HCT116 (cell line): ENCODE measurements around the gene LLGL2. TPM values are rescaled to one million over a fixed set of nuclear protein-coding genes. Genes with fewer than 3 reads are reported as not detected.

Experiments
- ATAC-seq: fragments of 200-7000 bp; cut with Tn5 transposase; 2 replicates; pipeline ENCODE4 v1.9.1; 2020; ENCODE audit warnings: mild to moderate bottlenecking, moderate library complexity
- BruUV-seq: library from RNA; stranded (reverse); fragments of 400-500 nt; replicated peaks from 2 replicates; lab custom pipeline; 2021; lab: Mats Ljungman, UMichigan
- CTCF ChIA-PET: fragments of 300-600 bp; sonication (Branson Sonifier 250); formaldehyde crosslinking; loops from one replicate; lab custom pipeline; 2021; ENCODE audit warnings: antibody characterized with exemption; lab: Charles Lee
- POLR2A ChIA-PET: fragments of 300-600, 350-600 bp; sonication (Branson Sonifier 250); formaldehyde crosslinking; loops from one replicate; lab custom pipeline; 2021; ENCODE audit warnings: antibody characterized with exemption; lab: Charles Lee
- RAD21 ChIA-PET, 2 experiments: fragments of 300-600 bp; sonication (Branson Sonifier 250); formaldehyde crosslinking; loops; one replicate each; lab custom pipeline; 2023; ENCODE audit warnings: low total read pairs in 2 of 2; ENCODE audit not compliant: uncharacterized antibody in 2 of 2, unreplicated experiment in 2 of 2, low non-redundant PET in 1 of 2; lab: Charles Lee
- DNase-seq: peaks from one replicate; pipeline ENCODE4 v3.0.0-alpha.2; 2010; ENCODE audit warnings: low read depth, low spot score
- H2AFZ ChIP-seq: fragments of 200-600 bp; shearing (Covaris generic), sonication (generic); 2 replicates; pipeline ENCODE4 v1.6.1; 2017; ENCODE audit warnings: low read depth, mixed run types, mixed read lengths, antibody characterized with exemption, low read length; ENCODE audit not compliant: poor library complexity, severe bottlenecking
- H3K27ac ChIP-seq: 2 replicates; pipeline ENCODE4 v1.5.1; 2012; ENCODE audit warnings: low read depth, low read length
- H3K27me3 ChIP-seq: fragments of 200-600 bp; sonication (generic); 2 replicates; pipeline ENCODE4 v1.6.1; 2016; ENCODE audit warnings: mixed run types, low read length, mixed read lengths; ENCODE audit not compliant: insufficient read depth
- H3K36me3 ChIP-seq, 2 experiments: fragments of 200-500 bp in 1 of 2; fragments of 200-600 bp in 1 of 2; sonication (Bioruptor generic) in 1 of 2; sonication (generic) in 1 of 2; 2 replicates each; pipeline versions ENCODE4 v1.5.1 to v1.6.1; 2014 to 2016; ENCODE audit warnings: low read length in 2 of 2, inconsistent platforms in 1 of 2, mixed read lengths in 1 of 2, mixed run types in 1 of 2; ENCODE audit not compliant: insufficient read depth in 2 of 2, control insufficient read depth in 1 of 2
- H3K4me1 ChIP-seq, 2 experiments: fragments of 200-600 bp in 1 of 2; sonication (generic) in 1 of 2; 2 replicates each; pipeline versions ENCODE4 v1.5.1 to v1.6.1; 2012 to 2017; ENCODE audit warnings: low read length in 2 of 2, inconsistent platforms in 1 of 2, mild to moderate bottlenecking in 1 of 2, mixed read lengths in 1 of 2, mixed run types in 1 of 2, moderate library complexity in 1 of 2; ENCODE audit not compliant: insufficient read depth in 2 of 2, control insufficient read depth in 1 of 2
- H3K4me2 ChIP-seq: fragments of 200-600 bp; sonication (generic); 2 replicates; pipeline ENCODE4 v1.6.1; 2017; ENCODE audit warnings: mixed run types, low read length, mixed read lengths
- H3K4me3 ChIP-seq, 2 experiments: fragments of 200-600 bp in 1 of 2; sonication (generic) in 1 of 2; replicated peaks in 1 of 2; 2 replicates each; pipeline ENCODE4 v1.5.1; 2011 to 2016; ENCODE audit warnings: low read length in 2 of 2, control low read depth in 1 of 2, low read depth in 1 of 2, mild to moderate bottlenecking in 1 of 2, mixed read lengths in 1 of 2, mixed run types in 1 of 2
- H3K79me2 ChIP-seq: fragments of 200-600 bp; sonication (generic); 2 replicates; pipeline ENCODE4 v1.6.1; 2017; ENCODE audit warnings: mild to moderate bottlenecking, mixed run types, low read length, moderate library complexity, mixed read lengths; ENCODE audit not compliant: insufficient read depth
- H3K9ac ChIP-seq: fragments of 200-600 bp; sonication (generic); 2 replicates; pipeline ENCODE4 v1.6.1; 2016; ENCODE audit warnings: low read length, mixed read lengths
- H3K9me2 ChIP-seq: fragments of 200-600 bp; sonication (generic), shearing (Covaris generic); 2 replicates; pipeline ENCODE4 v1.6.1; 2017; ENCODE audit warnings: mixed run types, mild to moderate bottlenecking, moderate library complexity; ENCODE audit not compliant: insufficient read depth
- H3K9me3 ChIP-seq, 2 experiments: fragments of 200-500 bp in 1 of 2; fragments of 200-600 bp in 1 of 2; sonication (Bioruptor generic) in 1 of 2; sonication (generic) in 1 of 2; 2 replicates each; pipeline ENCODE4 v1.6.1; 2014 to 2017; ENCODE audit warnings: low read length in 2 of 2, mixed read lengths in 2 of 2, inconsistent platforms in 1 of 2, low read depth in 1 of 2, mild to moderate bottlenecking in 1 of 2, mixed run types in 1 of 2, moderate library complexity in 1 of 2; ENCODE audit not compliant: control insufficient read depth in 1 of 2, insufficient read depth in 1 of 2
- H4K20me1 ChIP-seq: fragments of 200-600 bp; sonication (generic), shearing (Covaris generic); 2 replicates; pipeline ENCODE4 v1.6.1; 2017; ENCODE audit warnings: mixed run types, mild to moderate bottlenecking, moderate library complexity; ENCODE audit not compliant: insufficient read depth
- CEBPB ChIP-seq: IDR thresholded peaks from 2 replicates; pipeline ENCODE4 v1.6.1; 2012; ENCODE audit warnings: low read depth
- ELF1 ChIP-seq: IDR thresholded peaks from 2 replicates; pipeline ENCODE4 v1.6.1; 2012; ENCODE audit warnings: low read depth, borderline replicate concordance
- EZH2 ChIP-seq: fragments of 200-600 bp; sonication (generic); IDR thresholded peaks from 2 replicates; pipeline ENCODE4 v1.6.1; 2017; ENCODE audit warnings: antibody characterized with exemption, mixed run types
- JUND ChIP-seq: IDR thresholded peaks from 2 replicates; pipeline ENCODE4 v1.6.1; 2012
- POLR2A ChIP-seq: IDR thresholded peaks from 2 replicates; pipeline ENCODE4 v1.7.0; 2011; ENCODE audit warnings: borderline replicate concordance; ENCODE audit not compliant: insufficient read depth, insufficient read length; ENCODE audit errors: extremely low read depth
- POLR2AphosphoS5 ChIP-seq: IDR thresholded peaks from 2 replicates; pipeline ENCODE4 v1.6.1; 2011; ENCODE audit warnings: mild to moderate bottlenecking, low read depth, low read length, moderate library complexity
- SIN3A ChIP-seq: IDR thresholded peaks from 2 replicates; pipeline ENCODE4 v1.6.1; 2012; ENCODE audit warnings: low read depth
- TCF7L2 ChIP-seq: IDR thresholded peaks from 2 replicates; pipeline ENCODE4 v1.7.0; 2011; ENCODE audit warnings: borderline replicate concordance, inconsistent platforms; ENCODE audit not compliant: insufficient read depth, insufficient read length; ENCODE audit errors: extremely low read depth
- YY1 ChIP-seq: IDR thresholded peaks from 2 replicates; pipeline ENCODE4 v1.6.1; 2011; ENCODE audit warnings: low read length, low read depth, moderate library complexity, mild to moderate bottlenecking; ENCODE audit not compliant: insufficient replicate concordance; ENCODE audit errors: extremely low read depth
- intact Hi-C: fragments of 100-400 bp; cut with micrococcal nuclease; formaldehyde crosslinking; loops from 2 replicates; pipeline ENCODE4 v1.10.0; 2022
- total RNA-seq: library from RNA; stranded (reverse); gene quantifications from one replicate; pipeline ENCODE4 v1.2.1, GENCODE V29; 2021; ENCODE audit not compliant: unreplicated experiment
- TF ChIP-seq, protein P1 (sequence below): IDR thresholded peaks from 2 replicates; pipeline ENCODE4 v1.6.1; 2012
- TF ChIP-seq, protein P2 (sequence below): IDR thresholded peaks from 2 replicates; pipeline ENCODE4 v1.6.1; 2011; ENCODE audit warnings: mild to moderate bottlenecking, low read length, moderate library complexity; ENCODE audit not compliant: insufficient replicate concordance; ENCODE audit errors: extremely low read depth
- TF ChIP-seq, protein P3 (sequence below): IDR thresholded peaks from 2 replicates; pipeline ENCODE4 v1.6.1; 2012; ENCODE audit warnings: low read depth

Gene LLGL2
- total RNA-seq, 1 experiment from 2014 or later: 209 TPM

DNA sequence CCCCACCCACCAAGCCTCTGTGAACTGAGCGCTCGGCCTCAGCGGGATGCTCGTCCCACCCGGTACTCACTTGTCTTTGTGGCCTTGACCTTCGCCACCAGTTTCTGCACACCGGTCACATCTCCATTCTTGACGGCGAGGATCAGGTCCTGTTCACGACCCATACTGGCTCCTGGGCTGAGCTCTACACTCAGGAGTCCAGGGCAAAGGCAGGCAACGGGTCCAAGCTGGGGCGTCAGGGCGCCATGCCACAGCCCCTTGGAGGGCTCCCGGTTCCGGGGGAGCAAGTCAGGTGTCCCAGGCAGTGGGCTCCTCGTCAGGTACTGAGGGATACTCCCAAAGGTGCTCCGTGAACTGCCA lies 11.9 kb upstream of the LLGL2 start:
- peaks cover 7 to 30% of the 10 kb centered on the region in 2 experiments; a peak in 2 of 4 replicates for H3K36me3 ChIP-seq
- POLR2A ChIA-PET: no interaction called here
- H2AFZ ChIP-seq: no peak overlapping the region
- ATAC-seq (no peak), DNase-seq (no peak)
- RAD21 ChIA-PET: interaction anchor here in 1 of 2 experiments (1.3 kb wide), 1 partner anchor 11 kb away, joined by 3 read pairs; no protein-coding TSS in a partner anchor
- H3K4me2 ChIP-seq: peak overlapping the region; percentile 99; the same call in 1 of the 2 replicates
- intact Hi-C loops: loop anchor here (10.0 kb wide), 1 partner anchor 231 kb away; no protein-coding TSS in a partner anchor
- peak overlapping the region; percentile 24; the same call in 1 of the 2 replicates for H3K27ac ChIP-seq
- no peak overlapping the region for H3K9ac ChIP-seq
- no TSS peak for BruUV-seq
- H3K27me3 ChIP-seq: no peaks in the 10 kb centered on the region
- peaks cover 28 to 68% of the 10 kb centered on the region in 2 experiments for H3K4me1 ChIP-seq
- H3K9me2 ChIP-seq: no peaks in the 10 kb centered on the region
- CTCF ChIA-PET: no interaction called here
- no peak overlapping the region; a peak in 1 of 4 replicates for H3K4me3 ChIP-seq
- no peaks in the 10 kb centered on the region; the same call in 1 of the 2 replicates for H4K20me1 ChIP-seq
- TF ChIP-seq, protein P1, sequence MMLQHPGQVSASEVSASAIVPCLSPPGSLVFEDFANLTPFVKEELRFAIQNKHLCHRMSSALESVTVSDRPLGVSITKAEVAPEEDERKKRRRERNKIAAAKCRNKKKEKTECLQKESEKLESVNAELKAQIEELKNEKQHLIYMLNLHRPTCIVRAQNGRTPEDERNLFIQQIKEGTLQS: no peak
- TF ChIP-seq SIN3A: no peak
- no peak for TF ChIP-seq JUND
- no peak for TF ChIP-seq YY1
- TF ChIP-seq TCF7L2: no peak
- no peak for TF ChIP-seq EZH2
- TF ChIP-seq POLR2AphosphoS5: no peak
- no peak for TF ChIP-seq CEBPB
- TF ChIP-seq, protein P2, sequence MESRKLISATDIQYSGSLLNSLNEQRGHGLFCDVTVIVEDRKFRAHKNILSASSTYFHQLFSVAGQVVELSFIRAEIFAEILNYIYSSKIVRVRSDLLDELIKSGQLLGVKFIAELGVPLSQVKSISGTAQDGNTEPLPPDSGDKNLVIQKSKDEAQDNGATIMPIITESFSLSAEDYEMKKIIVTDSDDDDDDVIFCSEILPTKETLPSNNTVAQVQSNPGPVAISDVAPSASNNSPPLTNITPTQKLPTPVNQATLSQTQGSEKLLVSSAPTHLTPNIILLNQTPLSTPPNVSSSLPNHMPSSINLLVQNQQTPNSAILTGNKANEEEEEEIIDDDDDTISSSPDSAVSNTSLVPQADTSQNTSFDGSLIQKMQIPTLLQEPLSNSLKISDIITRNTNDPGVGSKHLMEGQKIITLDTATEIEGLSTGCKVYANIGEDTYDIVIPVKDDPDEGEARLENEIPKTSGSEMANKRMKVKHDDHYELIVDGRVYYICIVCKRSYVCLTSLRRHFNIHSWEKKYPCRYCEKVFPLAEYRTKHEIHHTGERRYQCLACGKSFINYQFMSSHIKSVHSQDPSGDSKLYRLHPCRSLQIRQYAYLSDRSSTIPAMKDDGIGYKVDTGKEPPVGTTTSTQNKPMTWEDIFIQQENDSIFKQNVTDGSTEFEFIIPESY: no peak
- TF ChIP-seq, protein P3, sequence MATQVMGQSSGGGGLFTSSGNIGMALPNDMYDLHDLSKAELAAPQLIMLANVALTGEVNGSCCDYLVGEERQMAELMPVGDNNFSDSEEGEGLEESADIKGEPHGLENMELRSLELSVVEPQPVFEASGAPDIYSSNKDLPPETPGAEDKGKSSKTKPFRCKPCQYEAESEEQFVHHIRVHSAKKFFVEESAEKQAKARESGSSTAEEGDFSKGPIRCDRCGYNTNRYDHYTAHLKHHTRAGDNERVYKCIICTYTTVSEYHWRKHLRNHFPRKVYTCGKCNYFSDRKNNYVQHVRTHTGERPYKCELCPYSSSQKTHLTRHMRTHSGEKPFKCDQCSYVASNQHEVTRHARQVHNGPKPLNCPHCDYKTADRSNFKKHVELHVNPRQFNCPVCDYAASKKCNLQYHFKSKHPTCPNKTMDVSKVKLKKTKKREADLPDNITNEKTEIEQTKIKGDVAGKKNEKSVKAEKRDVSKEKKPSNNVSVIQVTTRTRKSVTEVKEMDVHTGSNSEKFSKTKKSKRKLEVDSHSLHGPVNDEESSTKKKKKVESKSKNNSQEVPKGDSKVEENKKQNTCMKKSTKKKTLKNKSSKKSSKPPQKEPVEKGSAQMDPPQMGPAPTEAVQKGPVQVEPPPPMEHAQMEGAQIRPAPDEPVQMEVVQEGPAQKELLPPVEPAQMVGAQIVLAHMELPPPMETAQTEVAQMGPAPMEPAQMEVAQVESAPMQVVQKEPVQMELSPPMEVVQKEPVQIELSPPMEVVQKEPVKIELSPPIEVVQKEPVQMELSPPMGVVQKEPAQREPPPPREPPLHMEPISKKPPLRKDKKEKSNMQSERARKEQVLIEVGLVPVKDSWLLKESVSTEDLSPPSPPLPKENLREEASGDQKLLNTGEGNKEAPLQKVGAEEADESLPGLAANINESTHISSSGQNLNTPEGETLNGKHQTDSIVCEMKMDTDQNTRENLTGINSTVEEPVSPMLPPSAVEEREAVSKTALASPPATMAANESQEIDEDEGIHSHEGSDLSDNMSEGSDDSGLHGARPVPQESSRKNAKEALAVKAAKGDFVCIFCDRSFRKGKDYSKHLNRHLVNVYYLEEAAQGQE: no peak
- TF ChIP-seq POLR2A: no peak
- TF ChIP-seq ELF1: no peak
- H3K9me3 ChIP-seq: no peaks in the 10 kb centered on the region
- peaks cover 72% of the 10 kb centered on the region for H3K79me2 ChIP-seq
